Measurements from ENCODE around the gene ARF1.

DNA sequence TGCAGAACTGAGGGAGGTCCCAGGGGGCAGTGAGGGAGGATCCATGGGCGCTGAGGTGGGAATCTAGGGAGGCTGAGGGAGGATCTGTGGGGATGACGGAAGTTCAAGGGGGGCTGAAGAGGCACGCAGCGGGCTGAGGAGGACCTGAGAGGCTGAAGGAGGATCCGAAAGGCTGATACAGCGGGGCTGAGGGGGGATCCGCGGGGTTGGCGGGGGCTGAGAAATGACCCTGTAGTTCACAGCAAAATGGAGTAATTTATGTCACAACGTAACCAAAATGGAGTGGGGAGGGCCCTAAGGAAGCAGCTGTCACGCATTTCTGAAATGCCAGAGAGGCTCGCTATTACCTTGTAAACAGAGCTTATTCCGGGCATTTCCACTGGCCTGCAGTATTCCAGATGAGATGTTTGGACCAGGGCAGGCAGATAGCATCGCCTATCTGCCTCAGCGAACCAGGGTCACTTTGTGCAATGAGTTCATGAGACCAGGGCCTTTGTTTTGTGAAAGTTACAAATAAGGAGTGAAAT is 27.5 kb downstream of the ARF1 start:
- TF ChIP-seq, protein P1, sequence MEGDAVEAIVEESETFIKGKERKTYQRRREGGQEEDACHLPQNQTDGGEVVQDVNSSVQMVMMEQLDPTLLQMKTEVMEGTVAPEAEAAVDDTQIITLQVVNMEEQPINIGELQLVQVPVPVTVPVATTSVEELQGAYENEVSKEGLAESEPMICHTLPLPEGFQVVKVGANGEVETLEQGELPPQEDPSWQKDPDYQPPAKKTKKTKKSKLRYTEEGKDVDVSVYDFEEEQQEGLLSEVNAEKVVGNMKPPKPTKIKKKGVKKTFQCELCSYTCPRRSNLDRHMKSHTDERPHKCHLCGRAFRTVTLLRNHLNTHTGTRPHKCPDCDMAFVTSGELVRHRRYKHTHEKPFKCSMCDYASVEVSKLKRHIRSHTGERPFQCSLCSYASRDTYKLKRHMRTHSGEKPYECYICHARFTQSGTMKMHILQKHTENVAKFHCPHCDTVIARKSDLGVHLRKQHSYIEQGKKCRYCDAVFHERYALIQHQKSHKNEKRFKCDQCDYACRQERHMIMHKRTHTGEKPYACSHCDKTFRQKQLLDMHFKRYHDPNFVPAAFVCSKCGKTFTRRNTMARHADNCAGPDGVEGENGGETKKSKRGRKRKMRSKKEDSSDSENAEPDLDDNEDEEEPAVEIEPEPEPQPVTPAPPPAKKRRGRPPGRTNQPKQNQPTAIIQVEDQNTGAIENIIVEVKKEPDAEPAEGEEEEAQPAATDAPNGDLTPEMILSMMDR (conservative IDR thresholded peaks at IDR 0.05): no peak
- no peak for TF ChIP-seq EZH2 (IDR thresholded peaks at IDR 0.05; ENCODE audit: low read depth)

All from PC-9 (cell line).